GM18909 (cell line): ENCODE data around the gene NAA38.
A peak's percentile ranks its signal among the peaks of the same experiment; 100 is the strongest.

ENCODE experiments used
- ATAC-seq: cut with Tn5 transposase; IDR thresholded peaks from one replicate; pipeline ENCODE4 v1.9.1; 2021; ENCODE audit warnings: mild to moderate bottlenecking; ENCODE audit not compliant: unreplicated experiment, poor library complexity

NAA38 gene

GRCh38 chr17:7854078-7854777 is 3.1 kb downstream of the NAA38 start:
- ATAC-seq = no peak

GRCh38 chr17:7853691-7854038 is 3.7 kb downstream of the NAA38 start:
- ATAC-seq = no peak

GRCh38 chr17:7852919-7853690 is 4.3 kb downstream of the NAA38 start:
- ATAC-seq = no peak

GRCh38 chr17:7852262-7852670 is 5.1 kb downstream of the NAA38 start:
- no peak for ATAC-seq

GRCh38 chr17:7851438-7852261 is 5.7 kb downstream of the NAA38 start:
- peak; percentile 71 for ATAC-seq

GRCh38 chr17:7850701-7851437 is 6.5 kb downstream of the NAA38 start:
- ATAC-seq = peak; percentile 1

- no peak for ATAC-seq
Observed at GRCh38 chr17:7849751-7850504, 7.4 kb downstream of the NAA38 start.

- no peak for ATAC-seq
Observed at GRCh38 chr17:7849130-7849750, 8.1 kb downstream of the NAA38 start.

GRCh38 chr17:7848739-7849129 is 8.6 kb downstream of the NAA38 start:
- no peak for ATAC-seq

GRCh38 chr17:7848131-7848579 is 9.2 kb downstream of the NAA38 start:
- no peak for ATAC-seq

GRCh38 chr17:7846765-7847661 is 10.3 kb downstream of the NAA38 start:
- no peak for ATAC-seq

GRCh38 chr17:7846063-7846735 is 11.2 kb downstream of the NAA38 start:
- ATAC-seq = no peak

GRCh38 chr17:7845359-7846062 is 11.8 kb downstream of the NAA38 start:
- ATAC-seq = no peak

GRCh38 chr17:7844292-7845154 is 12.8 kb downstream of the NAA38 start:
- ATAC-seq = peak; percentile 42

- peak; percentile 36 for ATAC-seq
Observed at GRCh38 chr17:7843536-7844291, 13.6 kb downstream of the NAA38 start.

- no peak for ATAC-seq
Observed at GRCh38 chr17:7843257-7843535, 14.2 kb downstream of the NAA38 start.
